Activated gamma-delta T cell treated with anti-CD3 and anti-CD28 coated beads, Interleukin-2, amount 50 U/mL, for 16 hours (primary cell): ENCODE results near the gene CDH22.

Source experiments
- DNase-seq: peaks from one replicate; pipeline ENCODE4 v3.0.0-alpha.2; 2020; ENCODE audit warnings: low read depth

The CDH22 gene

DNA sequence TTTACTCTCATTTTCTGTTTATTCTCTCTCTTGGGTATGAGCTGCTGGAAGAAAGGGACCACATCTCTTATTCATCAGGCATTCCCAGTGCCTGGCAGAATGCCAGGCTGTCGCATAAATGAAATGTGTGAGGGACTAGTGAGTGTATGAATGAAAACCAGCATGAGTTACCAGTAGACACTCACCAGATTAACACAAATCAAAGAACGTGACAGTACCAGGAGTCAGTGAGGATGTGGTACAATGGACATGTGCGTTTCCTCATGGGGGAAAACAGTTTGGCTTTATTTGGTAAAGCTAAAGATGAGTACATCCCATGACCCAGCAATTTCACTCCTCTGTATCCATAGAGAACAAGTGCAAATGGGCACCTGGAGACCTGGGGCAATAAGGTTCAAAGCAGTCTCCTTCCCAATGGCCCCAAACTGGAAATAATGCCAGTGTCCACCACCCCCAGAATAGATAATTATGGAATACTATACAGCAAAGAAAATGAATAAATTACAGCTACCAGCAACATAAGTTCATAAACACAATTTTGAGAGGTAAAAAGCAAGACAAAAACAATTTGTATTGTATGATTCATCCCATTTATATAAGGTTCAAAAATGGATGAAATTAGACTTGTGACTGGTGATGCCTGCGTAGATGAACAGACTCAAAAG, 93.3 kb downstream of the CDH22 start:
- no peak for DNase-seq

- no peak for DNase-seq
These were observed 94.1 kb downstream of the CDH22 start for GRCh38 chr20:46213946-46214823.

GRCh38 chr20:46212876-46213275, 95.4 kb downstream of the CDH22 start:
- no peak for DNase-seq

DNA sequence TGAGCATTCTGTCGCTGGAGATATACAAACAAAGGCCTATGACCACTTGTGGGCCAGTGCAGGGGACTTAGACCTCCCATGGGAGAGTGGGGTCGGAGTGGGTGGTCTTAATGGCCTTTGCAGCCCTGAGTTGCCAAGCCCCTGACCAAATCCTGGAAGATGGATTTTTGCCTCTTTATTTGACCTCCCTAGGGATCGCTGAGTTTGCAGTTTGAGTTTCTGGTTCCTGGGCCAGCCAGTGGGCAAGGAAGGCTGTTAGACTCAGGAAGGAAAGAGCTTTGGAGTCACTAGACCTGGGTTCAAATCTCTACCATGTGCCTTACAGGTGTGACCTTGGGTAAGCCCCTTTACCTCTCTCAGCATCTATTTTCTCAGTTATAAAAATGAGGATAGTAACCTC, 96.0 kb downstream of the CDH22 start:
- DNase-seq, result no peak

GRCh38 chr20:46211331-46211722, 97.0 kb downstream of the CDH22 start:
- DNase-seq, result no peak

DNA sequence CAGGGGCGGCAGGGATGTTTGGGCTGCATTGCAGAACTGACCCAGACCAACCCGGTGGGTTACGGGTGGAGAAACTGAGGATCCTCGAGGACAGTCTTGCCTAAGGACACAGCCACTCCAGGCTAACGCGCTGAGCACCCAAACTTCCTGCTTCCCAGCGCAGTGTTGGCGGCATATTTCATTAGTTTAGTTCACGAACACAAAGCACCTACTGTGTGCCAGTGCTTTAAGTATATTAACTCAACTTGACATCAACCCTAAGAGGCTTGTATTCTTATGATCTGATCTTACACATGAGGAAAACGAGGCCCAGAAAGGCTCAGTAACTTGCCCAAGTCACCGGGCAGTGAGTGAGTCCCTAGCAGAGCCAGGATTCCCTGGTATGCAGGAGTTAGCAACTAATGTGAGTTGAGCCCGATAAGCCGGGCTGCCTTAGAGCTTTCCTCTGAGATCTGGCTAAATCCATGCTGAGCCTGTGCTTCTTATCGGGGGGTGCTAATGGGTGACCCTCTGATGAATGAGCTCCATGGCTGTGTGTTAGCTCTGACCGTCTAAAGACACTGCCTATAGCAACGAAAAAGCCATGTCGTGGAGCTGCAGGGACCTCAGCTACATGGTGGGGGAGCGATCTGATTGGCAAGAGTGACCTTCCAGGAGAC, 97.5 kb downstream of the CDH22 start:
- DNase-seq, result no peak

- DNase-seq, result no peak
These were observed 98.2 kb downstream of the CDH22 start for GRCh38 chr20:46209930-46210671.

DNA sequence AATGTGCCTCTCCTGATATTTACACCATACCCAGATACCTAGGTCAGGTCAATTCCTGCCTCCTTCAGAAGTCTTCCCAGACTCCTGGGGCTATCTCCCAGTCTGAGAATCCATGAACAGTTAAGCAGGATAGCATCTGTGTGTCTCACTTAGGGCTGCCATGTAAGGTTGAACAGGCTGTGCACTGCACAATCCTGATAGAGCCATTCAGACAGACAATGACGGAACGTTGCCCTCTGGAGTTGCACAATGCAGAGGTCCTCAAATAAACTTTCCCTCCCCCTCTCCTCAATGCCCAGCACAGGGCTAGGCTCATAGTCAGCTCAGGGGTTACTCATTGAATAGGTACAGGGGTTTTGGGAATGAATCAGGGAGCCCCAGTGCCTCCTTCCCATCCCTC, 100.5 kb downstream of the CDH22 start:
- no peak for DNase-seq

DNA sequence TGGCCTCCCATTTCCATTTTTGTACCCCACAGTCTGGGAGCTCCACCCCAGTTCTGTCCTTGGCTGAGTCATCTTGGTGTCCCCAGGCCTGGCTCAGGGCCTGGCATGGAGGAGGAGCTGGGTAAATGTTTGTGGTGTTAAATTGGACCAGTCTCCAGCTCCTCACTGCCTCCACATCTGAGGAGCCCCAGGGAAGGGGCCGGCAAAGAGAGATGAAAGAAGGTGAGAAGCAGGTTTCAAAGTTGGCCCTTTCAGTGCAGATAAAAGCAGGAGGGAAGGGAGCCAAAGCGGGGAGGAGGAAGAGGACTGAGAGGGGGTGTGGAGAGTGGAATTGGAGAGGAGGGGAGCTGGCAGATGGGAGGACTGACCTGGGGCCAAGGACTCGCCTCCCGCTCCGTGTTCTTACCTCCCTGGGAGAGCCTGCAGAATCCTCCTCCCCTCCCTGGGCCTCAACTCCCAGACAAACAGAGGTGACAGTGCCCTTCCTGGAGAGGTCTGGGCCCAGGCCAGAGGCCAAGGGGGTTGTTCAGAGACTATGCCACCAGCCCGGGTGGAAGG, 101.2 kb downstream of the CDH22 start:
- DNase-seq, result no peak

DNA sequence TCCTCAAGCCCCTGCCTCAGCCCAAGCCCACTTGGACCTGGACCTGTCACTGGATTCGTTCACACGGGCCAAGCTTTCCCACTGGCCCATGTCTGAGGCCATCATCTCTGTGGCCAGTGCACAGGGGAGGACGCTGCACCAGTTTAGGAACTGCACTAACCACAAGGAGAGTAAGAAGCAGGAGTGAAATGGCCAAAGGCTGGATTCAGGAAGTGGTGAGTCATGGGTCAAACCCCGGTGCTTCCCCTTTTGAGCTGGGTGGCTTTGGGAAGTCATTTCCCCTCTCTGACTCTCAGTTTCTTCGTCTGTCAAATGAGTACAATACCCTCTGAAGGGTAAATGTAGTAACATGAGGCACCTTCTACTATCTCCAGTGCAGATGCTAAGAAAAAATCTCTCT, 102.3 kb downstream of the CDH22 start:
- DNase-seq, result no peak

DNA sequence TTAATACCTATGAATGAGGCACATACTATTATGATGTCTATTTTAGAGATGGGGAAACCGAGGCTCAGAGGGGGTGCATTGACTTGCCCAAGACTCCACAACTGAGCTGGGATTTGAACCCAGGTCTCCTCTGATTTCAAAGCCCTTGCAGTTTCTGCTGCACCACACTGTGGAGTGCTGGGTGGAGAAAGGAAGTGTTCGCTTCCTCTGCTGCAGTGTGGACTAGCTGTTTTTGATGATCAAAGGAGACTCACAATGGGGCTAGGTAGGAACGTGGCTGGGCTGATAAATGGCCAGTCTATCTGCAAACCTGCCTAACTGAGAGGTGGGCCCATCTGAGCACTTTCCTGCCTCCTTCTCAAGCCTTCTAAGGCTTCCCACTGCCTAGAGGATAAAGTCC, 102.9 kb downstream of the CDH22 start:
- DNase-seq, result no peak

GRCh38 chr20:46204594-46205186, 103.6 kb downstream of the CDH22 start:
- DNase-seq, result no peak

- no peak for DNase-seq
These were observed 104.8 kb downstream of the CDH22 start for GRCh38 chr20:46203510-46203837.

DNA sequence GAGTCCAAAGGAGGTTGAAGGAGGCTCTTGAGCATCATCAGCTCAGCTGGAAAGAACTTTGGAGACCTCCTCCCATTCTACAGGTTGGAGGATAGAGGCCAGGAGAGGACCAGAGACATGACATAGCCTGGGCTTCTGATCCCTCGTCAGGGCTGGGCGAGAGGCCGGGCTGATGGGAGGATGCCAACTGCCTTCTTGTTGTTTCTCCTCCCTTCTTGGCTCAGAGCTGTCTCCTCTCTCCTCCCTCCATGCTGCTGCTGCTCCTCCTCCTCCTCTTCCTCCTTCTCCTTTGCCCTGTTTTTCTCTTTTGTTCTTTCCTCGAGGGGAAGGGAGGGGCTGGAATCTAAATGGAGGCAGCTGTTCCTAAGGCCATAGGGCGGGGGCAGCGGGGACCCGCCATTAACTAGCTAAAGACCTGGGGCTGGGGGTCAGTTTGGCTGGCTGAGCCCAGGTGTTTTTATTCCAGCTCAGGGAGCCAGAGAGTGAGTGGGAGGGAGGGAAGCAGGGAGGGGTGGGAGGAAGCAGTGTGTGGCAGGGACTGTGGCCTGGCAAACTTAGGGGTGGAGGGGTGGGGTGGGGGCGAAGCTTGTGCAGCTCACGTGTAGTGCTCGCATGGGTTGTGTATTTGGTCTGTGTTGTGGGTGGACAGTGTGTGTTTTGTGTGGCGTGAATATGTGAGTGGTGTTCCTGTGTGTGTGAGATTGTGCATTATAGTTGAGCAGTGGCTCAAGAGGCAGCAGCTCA, 105.4 kb downstream of the CDH22 start:
- no peak for DNase-seq

GRCh38 chr20:46200582-46201570, 107.4 kb downstream of the CDH22 start:
- DNase-seq, result no peak

DNA sequence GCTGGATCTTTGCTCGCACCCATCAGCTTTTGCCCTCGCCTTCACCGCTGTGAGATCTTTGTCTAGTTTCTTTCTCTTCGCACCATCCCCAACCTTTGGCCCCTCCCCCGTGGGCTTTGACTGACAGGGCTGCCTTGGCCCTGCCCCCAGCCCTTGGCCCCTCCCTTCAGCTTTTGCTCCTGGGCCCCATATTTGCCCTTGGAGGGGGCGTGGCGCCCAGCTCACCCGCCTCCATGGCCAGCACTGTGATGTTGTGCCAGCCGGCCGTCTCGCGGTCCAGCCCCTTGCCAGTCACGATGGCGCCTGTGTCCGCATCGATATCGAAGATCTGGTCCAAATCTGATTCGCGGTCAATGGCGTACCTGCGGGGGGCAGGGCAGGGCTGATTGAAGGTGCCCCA, 109.1 kb downstream of the CDH22 start:
- no peak for DNase-seq

DNA sequence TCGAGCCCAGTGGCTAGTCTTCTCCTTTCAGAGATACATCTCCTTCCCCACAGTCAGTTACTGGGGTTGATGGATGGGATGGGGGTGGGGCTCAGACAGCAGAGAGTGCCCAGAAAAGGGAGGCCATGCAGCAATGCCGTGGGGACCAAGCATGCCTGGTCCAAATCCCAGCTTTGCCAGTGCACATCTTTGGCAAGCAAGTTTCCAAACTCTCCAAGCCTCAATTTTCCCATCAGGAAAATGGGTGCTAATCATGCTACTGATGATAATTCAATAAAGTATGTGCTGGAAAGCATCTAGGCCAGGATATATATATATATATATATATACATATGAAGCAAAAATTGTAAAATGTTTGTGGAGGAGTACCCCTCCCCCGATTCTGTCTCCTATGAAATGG, 111.3 kb downstream of the CDH22 start:
- DNase-seq, result no peak

DNA sequence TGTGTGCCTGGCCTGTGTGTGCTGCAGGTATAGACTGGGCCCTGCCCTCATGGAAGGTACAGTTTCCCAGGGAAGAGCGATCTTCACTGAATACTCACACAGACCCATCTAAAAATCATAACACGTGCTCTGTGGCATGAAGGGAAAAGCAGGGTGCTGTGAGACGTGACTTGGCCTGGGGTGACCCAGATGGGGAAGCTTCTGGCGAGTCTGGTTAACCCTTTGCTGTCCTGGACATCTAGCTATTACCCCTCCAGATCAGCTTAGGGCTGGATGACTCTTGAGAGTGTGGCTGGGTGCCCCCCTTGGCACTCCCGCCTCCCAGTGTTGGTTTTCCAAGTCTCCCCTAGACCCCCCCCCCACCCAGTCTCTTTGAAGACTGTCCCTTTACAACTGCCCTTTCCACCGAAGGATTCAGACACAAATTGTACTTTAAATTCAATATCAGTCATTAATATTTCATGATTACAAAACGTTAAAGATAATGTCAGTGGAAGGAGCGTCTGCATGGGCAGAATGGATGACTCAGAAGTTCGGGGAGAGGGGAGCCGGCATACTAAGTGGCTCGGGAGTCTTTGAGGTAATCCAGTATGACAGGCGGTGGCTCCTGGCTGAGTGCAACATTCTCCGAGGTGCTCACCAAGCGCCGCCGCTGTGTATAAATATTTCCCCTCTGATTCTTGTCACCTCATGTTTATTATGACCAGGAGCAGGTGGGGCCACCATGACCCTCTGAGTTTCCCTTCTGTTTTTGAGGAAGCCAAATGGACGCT, 112.8 kb downstream of the CDH22 start:
- no peak for DNase-seq

DNA sequence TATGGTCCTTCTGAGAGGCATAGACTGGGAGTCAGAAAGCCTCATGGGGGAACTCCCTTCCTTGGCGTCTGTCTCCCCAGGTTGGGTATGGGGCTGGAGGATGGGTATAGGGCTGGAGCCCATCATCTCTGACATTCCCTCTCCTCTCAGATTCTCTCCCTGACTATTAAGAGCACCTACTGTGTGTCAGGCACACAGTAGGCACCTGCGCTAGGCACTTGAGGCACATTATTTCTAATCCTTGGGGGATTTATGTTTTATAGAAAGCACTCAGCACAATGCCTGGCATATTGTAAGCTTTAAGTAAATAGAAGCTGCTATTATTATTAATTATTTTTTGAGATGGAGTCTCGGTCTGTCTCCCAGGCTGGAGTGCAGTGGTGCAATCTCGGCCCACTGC, 113.9 kb downstream of the CDH22 start:
- DNase-seq, result no peak
